ENCODE data around the gene ERGIC1. TPM values are rescaled to one million over a fixed set of nuclear protein-coding genes. Genes with fewer than 3 reads are reported as not detected.

Gene ERGIC1
- total RNA-seq, 4 donors from 2014 or later: 60.9 to 123 (median 99.3) TPM

DNA sequence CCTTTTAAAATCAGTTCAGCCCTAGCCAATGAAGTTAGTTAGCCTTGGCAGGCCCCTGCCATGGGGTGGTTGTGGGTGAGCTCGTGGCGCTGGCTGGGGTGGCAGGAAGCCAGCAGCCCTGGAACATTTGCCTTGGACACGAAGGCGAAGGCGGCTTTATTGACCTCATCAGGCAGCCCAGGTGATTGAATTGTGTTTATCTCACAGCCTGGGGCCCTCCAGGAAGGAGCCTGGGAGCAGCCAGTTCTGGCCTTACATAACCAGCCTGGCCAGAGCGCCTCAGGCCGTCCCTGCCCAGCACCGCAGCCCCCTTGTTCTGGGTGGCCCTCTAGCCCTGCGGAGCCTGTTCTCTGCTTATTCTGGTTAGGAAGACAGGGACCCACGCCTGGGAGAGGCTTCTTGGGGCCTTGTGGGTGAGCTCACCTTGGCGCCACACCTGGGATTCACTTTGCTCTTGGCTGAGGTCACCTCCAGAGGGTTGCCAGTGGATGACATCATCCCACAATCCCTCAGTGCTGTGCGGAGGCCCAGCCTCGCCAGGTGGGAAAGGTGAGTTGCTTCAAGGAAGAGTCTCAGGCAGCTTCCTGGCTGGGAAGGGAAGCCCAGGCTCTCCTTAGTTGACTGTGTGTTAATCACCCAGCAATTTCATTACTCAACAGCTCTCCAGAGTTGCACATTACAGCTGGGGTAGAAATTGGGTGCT is 70.7 kb downstream of the ERGIC1 start:
- H3K27me3 ChIP-seq: no peaks in the 10 kb centered on the region
- DNase-seq (ENCODE audit: low spot score in 2 of 2): peak; percentile 54 to 55
- WGBS, 2 donors: 72 to 74% methylated on average over 9 to 12 of the region's 13 CpGs

DNA sequence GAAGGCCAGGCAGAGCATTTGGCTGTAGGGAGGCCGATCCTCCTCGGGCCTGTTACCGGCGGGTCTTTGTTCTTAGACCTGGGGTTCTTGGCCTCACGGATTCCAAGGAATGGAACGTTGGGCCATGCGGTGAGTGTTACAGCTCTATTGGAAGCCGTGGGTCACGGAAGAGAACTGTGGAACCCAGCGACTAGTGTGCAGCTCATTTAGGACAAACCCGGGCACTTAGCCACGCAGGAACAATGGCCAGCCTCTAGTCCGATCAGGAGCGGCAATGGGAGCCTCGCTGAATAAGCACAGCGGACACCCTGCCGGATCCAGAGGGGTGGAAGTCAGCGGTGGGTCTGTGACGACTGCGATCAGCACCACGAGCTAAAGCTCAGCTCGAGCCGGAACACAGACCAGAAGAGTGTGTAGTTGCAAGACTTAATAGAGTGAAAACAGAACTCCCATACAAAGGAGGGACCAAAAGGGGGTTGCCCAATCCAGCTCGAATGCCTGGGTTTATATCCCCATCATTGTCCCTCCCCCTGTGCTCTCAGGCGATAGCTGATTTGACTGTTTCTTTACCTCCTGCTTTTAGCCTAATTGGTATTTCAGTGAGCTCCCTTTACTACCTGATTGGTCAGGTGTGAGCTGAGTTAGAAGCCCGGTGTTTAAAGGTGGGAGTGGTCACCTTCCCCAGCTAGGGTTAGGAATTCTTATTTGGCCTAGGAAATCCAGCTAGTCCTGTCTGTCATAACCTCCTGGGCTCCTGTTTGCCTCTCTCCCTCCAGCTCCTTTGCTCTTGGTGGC is 71.5 kb downstream of the ERGIC1 start:
- Histone ChIP-seq H3K4me1 (peaks cover 0 to 61% (median 35%) of the 10 kb centered on the region in 4 donors), H3K4me3 (no peak overlapping the region), H3K9me3 (no peaks in the 10 kb centered on the region), H3K27me3 (no peaks in the 10 kb centered on the region), H3K27ac (peak overlapping the region; percentile 79 to 90 (median 84)), H3K36me3 (peaks cover 0 to 13% (median 0%) of the 10 kb centered on the region in 3 donors)
- 50 to 65% methylated on average over 25 to 26 of the region's 26 CpGs for WGBS, 2 donors
- TF ChIP-seq, protein P1, sequence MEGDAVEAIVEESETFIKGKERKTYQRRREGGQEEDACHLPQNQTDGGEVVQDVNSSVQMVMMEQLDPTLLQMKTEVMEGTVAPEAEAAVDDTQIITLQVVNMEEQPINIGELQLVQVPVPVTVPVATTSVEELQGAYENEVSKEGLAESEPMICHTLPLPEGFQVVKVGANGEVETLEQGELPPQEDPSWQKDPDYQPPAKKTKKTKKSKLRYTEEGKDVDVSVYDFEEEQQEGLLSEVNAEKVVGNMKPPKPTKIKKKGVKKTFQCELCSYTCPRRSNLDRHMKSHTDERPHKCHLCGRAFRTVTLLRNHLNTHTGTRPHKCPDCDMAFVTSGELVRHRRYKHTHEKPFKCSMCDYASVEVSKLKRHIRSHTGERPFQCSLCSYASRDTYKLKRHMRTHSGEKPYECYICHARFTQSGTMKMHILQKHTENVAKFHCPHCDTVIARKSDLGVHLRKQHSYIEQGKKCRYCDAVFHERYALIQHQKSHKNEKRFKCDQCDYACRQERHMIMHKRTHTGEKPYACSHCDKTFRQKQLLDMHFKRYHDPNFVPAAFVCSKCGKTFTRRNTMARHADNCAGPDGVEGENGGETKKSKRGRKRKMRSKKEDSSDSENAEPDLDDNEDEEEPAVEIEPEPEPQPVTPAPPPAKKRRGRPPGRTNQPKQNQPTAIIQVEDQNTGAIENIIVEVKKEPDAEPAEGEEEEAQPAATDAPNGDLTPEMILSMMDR (IDR thresholded peaks at IDR 0.05): no peak
- peak in 1 of 2 donors; percentile 4 for TF ChIP-seq EP300 (IDR thresholded peaks at IDR 0.05)
- TF ChIP-seq POLR2A (IDR thresholded peaks at IDR 0.05): peak in 1 of 2 donors; percentile 4
- no peak for DNase-seq (ENCODE audit: low spot score in 2 of 2)

More for the DNA sequence above, 70.7 kb downstream of the ERGIC1 start:
- Histone ChIP-seq H3K9me3 (no peaks in the 10 kb centered on the region), H3K27ac (peak overlapping the region; percentile 79 to 90 (median 84)), H3K4me3 (no peak overlapping the region), H3K36me3 (peaks cover 0 to 13% (median 0%) of the 10 kb centered on the region in 3 donors), H3K4me1 (peaks cover 0 to 61% (median 35%) of the 10 kb centered on the region in 4 donors)
- TF ChIP-seq EP300 (IDR thresholded peaks at IDR 0.05): peak; percentile 77 to 81
- TF ChIP-seq POLR2A (IDR thresholded peaks at IDR 0.05): peak in 1 of 2 donors; percentile 0
- TF ChIP-seq, protein P1 (IDR thresholded peaks at IDR 0.05): no peak

DNA sequence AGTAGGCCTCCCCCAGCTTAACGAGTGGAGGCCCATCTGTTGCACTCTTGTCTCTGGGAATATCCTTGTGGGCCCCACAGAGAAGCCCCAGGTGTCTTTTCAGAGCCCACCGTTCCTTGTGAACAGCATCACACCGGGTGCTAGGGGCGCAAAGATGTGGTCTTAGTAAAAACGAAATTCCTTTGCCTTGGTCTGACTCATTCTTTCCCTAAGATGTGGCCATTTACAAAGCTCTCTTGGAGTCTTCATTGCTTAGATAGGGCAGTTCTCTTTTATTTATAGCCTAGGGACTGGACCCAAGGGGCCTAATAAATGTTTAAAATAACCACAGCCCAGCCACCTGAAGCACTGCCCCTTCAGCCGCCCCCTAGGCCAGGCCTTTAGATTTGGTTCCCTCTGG is 72.4 kb downstream of the ERGIC1 start:
- WGBS, 2 donors: 64 to 68% methylated on average over 6 of the region's 6 CpGs
- no peak for DNase-seq (ENCODE audit: low spot score in 2 of 2)
- Histone ChIP-seq H3K27me3 (no peaks in the 10 kb centered on the region), H3K4me3 (no peak overlapping the region), H3K27ac (peak overlapping the region; percentile 79 to 90 (median 84)), H3K4me1 (peaks cover 0 to 55% (median 35%) of the 10 kb centered on the region in 4 donors), H3K36me3 (peaks cover 0 to 22% (median 0%) of the 10 kb centered on the region in 3 donors), H3K9me3 (no peaks in the 10 kb centered on the region)
- TF ChIP-seq EP300 (IDR thresholded peaks at IDR 0.05) (no peak), POLR2A (IDR thresholded peaks at IDR 0.05) (no peak)
- TF ChIP-seq, protein P1 (IDR thresholded peaks at IDR 0.05): no peak

DNA sequence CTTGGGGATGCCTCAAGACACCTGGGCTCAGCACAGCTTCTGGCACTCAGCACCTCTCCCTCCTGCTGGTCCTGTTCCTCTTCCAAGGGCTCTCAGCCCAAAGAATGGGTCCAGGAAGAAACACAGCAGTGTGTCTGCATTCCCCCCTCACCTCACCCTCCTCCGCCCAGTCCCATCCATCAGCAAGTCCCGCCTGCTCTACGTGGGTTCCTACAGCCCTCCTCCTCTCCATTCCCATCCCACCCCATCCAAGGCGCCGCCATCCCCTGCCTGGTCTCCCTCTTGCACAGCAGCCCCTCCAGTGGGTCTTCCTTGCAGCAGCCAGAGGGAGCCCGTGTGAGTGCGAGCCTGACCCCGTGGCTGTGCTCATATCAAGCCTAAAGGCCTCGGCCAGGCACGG is 72.8 kb downstream of the ERGIC1 start:
- peaks cover 0 to 54% (median 33%) of the 10 kb centered on the region in 4 donors for H3K4me1 ChIP-seq
- H3K36me3 ChIP-seq: peaks cover 0 to 22% (median 0%) of the 10 kb centered on the region in 3 donors
- DNase-seq (ENCODE audit: low spot score in 2 of 2): no peak
- H3K27me3 ChIP-seq: no peaks in the 10 kb centered on the region
- no peak for TF ChIP-seq POLR2A (IDR thresholded peaks at IDR 0.05)
- TF ChIP-seq EP300 (IDR thresholded peaks at IDR 0.05): no peak
- TF ChIP-seq, protein P1 (IDR thresholded peaks at IDR 0.05): no peak
- H3K27ac ChIP-seq: peak overlapping the region; percentile 79 to 90 (median 84)
- 76 to 87% methylated on average over 10 of the region's 10 CpGs for WGBS, 2 donors
- no peak overlapping the region for H3K4me3 ChIP-seq
- no peaks in the 10 kb centered on the region for H3K9me3 ChIP-seq

All from tibial nerve (tissue), 4 donors.